ENCODE data around the gene PPP2R5E. TPM values are rescaled to one million over a fixed set of nuclear protein-coding genes. Genes with fewer than 3 reads are reported as not detected.

Gene PPP2R5E
- total and polyA plus RNA-seq, 9 of the 15 experiments (the other 6 are each of a cell fraction or from before 2014, with no cell fraction given) = 4.2 to 30.3 (median 11.0) TPM

DNA sequence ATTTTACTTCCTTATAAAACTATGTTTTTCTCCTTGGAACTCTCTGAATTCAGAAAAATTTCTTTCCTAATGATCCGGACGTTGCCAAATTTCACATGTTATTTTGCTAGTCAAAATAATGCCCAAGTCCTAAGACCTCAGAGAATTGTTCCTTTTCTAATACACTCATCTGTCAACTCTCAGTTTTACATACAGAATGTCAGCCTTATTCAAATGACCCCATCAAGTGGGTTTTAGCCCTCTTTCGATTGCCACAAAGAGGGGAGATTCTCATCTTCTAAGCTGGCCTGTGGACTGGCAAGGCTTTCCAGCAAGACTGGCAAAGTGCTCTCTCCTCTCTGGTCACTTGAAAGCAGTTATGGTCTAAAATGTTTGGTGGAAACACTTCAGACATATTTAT lies 125.2 kb downstream of the PPP2R5E start:
- Histone ChIP-seq H3K79me2 (ENCODE audit: control insufficient read depth, insufficient read depth, low read length) (no peaks in the 10 kb centered on the region), H4K20me1 (replicated peaks; ENCODE audit: control insufficient read depth, insufficient read depth, low read length) (no peaks in the 10 kb centered on the region), H3K4me3 (no peak overlapping the region), H3K27me3 (ENCODE audit: control insufficient read depth in 2 of 2, insufficient read depth in 2 of 2, low read length in 2 of 2) (no peaks in the 10 kb centered on the region), H3K27ac (ENCODE audit: extremely low read depth, low read depth, low read length) (no peak overlapping the region), H3K4me2 (ENCODE audit: insufficient read depth, low read length) (no peak overlapping the region), H3K9me1 (ENCODE audit: control insufficient read depth, insufficient read depth, low read length) (no peaks in the 10 kb centered on the region), H3K9ac (ENCODE audit: insufficient read depth in 1 of 2, low read depth in 2 of 2, low read length in 2 of 2) (no peak overlapping the region), H3K36me3 (ENCODE audit: control insufficient read depth, insufficient read depth, low read length) (peaks cover 30% of the 10 kb centered on the region), H3K9me3 (replicated peaks; ENCODE audit: control insufficient read depth, insufficient read depth, low read depth, low read length) (no peaks in the 10 kb centered on the region), H3K4me1 (replicated peaks in 1 of 2; ENCODE audit: control insufficient read depth in 2 of 2, insufficient read depth in 2 of 2, low read length in 2 of 2) (no peaks in the 10 kb centered on the region), H2AFZ (ENCODE audit: low read depth, low read length) (no peak overlapping the region)
- ChIA-PET POLR2A (no interaction called here), CTCF (ENCODE audit: low intra/inter-chr PET ratio) (no interaction called here)
- 94% methylated on average over 3 of the region's 3 CpGs for WGBS (ENCODE audit: insufficient coverage, low coverage, missing lambda C conversion rate)
- in situ Hi-C loops (cut with MboI) = no loop called here
- intact Hi-C loops (cut with micrococcal nuclease) = no loop called here
- DNase-seq (ENCODE audit: extremely low read depth in 1 of 4, low spot score in 3 of 4) (no peak), ATAC-seq (no peak), FAIRE-seq (no peak)
- no TSS peak for BruUV-seq (replicated peaks)
- TF ChIP-seq PHB (CRISPR knock-in tag; IDR thresholded peaks at IDR 0.05) (no peak), HOXB6 (CRISPR knock-in tag; IDR thresholded peaks at IDR 0.05; ENCODE audit: borderline replicate concordance) (no peak)

DNA sequence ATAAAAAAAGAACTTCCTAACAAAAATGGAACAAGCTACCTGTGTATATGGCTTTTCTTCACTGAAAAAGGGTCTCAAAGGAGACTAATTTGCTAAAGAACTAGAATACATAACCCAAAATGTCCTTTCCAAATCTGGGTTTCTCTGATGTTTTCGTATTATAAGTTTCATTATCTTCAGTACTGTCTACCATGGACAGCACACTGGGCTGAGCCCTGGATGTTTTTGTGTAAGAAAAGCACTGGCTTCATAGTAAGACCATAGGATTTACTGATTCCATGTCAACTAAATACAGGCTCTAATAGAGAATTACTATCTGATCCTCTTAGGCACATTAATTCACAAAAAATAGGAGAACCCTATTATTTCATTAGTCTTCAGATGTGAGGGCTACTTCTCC lies 130.2 kb downstream of the PPP2R5E start:
- peaks cover 16% of the 10 kb centered on the region for H3K36me3 ChIP-seq (ENCODE audit: control insufficient read depth, insufficient read depth, low read length)
- FAIRE-seq = no peak
- no peaks in the 10 kb centered on the region for H3K9me1 ChIP-seq (ENCODE audit: control insufficient read depth, insufficient read depth, low read length)
- BruUV-seq (replicated peaks) = no TSS peak
- POLR2A ChIA-PET = no interaction called here
- intact Hi-C loops (cut with micrococcal nuclease) (no loop called here), in situ Hi-C loops (cut with MboI) (no loop called here)
- H3K4me3 ChIP-seq = no peak overlapping the region
- ATAC-seq = no peak
- no peak overlapping the region for H2AFZ ChIP-seq (ENCODE audit: low read depth, low read length)
- H3K9me3 ChIP-seq (replicated peaks; ENCODE audit: control insufficient read depth, insufficient read depth, low read depth, low read length) = no peaks in the 10 kb centered on the region
- no peak overlapping the region for H3K27ac ChIP-seq (ENCODE audit: extremely low read depth, low read depth, low read length)
- H3K4me1 ChIP-seq (replicated peaks in 1 of 2; ENCODE audit: control insufficient read depth in 2 of 2, insufficient read depth in 2 of 2, low read length in 2 of 2) = no peaks in the 10 kb centered on the region
- CTCF ChIA-PET (ENCODE audit: low intra/inter-chr PET ratio) = no interaction called here
- no peaks in the 10 kb centered on the region for H3K27me3 ChIP-seq (ENCODE audit: control insufficient read depth in 2 of 2, insufficient read depth in 2 of 2, low read length in 2 of 2)
- no peak overlapping the region for H3K9ac ChIP-seq (ENCODE audit: insufficient read depth in 1 of 2, low read depth in 2 of 2, low read length in 2 of 2)
- H3K79me2 ChIP-seq (ENCODE audit: control insufficient read depth, insufficient read depth, low read length) = no peaks in the 10 kb centered on the region
- TF ChIP-seq TARDBP (IDR thresholded peaks at IDR 0.05) = no peak
- TF ChIP-seq, protein P1, sequence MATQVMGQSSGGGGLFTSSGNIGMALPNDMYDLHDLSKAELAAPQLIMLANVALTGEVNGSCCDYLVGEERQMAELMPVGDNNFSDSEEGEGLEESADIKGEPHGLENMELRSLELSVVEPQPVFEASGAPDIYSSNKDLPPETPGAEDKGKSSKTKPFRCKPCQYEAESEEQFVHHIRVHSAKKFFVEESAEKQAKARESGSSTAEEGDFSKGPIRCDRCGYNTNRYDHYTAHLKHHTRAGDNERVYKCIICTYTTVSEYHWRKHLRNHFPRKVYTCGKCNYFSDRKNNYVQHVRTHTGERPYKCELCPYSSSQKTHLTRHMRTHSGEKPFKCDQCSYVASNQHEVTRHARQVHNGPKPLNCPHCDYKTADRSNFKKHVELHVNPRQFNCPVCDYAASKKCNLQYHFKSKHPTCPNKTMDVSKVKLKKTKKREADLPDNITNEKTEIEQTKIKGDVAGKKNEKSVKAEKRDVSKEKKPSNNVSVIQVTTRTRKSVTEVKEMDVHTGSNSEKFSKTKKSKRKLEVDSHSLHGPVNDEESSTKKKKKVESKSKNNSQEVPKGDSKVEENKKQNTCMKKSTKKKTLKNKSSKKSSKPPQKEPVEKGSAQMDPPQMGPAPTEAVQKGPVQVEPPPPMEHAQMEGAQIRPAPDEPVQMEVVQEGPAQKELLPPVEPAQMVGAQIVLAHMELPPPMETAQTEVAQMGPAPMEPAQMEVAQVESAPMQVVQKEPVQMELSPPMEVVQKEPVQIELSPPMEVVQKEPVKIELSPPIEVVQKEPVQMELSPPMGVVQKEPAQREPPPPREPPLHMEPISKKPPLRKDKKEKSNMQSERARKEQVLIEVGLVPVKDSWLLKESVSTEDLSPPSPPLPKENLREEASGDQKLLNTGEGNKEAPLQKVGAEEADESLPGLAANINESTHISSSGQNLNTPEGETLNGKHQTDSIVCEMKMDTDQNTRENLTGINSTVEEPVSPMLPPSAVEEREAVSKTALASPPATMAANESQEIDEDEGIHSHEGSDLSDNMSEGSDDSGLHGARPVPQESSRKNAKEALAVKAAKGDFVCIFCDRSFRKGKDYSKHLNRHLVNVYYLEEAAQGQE (IDR thresholded peaks at IDR 0.05; ENCODE audit: borderline replicate concordance) = peak; percentile 69
- TF ChIP-seq, protein P1 (CRISPR knock-in tag; IDR thresholded peaks at IDR 0.05; ENCODE audit: low read depth) = no peak
- H4K20me1 ChIP-seq (replicated peaks; ENCODE audit: control insufficient read depth, insufficient read depth, low read length) = no peaks in the 10 kb centered on the region
- 92% methylated on average over 1 of the region's 1 CpG for WGBS (ENCODE audit: insufficient coverage, low coverage, missing lambda C conversion rate)
- DNase-seq (ENCODE audit: extremely low read depth in 1 of 4, low spot score in 3 of 4) = no peak
- H3K4me2 ChIP-seq (ENCODE audit: insufficient read depth, low read length) = no peak overlapping the region
